HG03108 (cell line): ENCODE data around the gene S100P.

Experiments
- ATAC-seq: cut with Tn5 transposase; IDR thresholded peaks from one replicate; pipeline ENCODE4 v1.9.1; 2021; ENCODE audit warnings: moderate library complexity; ENCODE audit not compliant: unreplicated experiment

Gene S100P

DNA sequence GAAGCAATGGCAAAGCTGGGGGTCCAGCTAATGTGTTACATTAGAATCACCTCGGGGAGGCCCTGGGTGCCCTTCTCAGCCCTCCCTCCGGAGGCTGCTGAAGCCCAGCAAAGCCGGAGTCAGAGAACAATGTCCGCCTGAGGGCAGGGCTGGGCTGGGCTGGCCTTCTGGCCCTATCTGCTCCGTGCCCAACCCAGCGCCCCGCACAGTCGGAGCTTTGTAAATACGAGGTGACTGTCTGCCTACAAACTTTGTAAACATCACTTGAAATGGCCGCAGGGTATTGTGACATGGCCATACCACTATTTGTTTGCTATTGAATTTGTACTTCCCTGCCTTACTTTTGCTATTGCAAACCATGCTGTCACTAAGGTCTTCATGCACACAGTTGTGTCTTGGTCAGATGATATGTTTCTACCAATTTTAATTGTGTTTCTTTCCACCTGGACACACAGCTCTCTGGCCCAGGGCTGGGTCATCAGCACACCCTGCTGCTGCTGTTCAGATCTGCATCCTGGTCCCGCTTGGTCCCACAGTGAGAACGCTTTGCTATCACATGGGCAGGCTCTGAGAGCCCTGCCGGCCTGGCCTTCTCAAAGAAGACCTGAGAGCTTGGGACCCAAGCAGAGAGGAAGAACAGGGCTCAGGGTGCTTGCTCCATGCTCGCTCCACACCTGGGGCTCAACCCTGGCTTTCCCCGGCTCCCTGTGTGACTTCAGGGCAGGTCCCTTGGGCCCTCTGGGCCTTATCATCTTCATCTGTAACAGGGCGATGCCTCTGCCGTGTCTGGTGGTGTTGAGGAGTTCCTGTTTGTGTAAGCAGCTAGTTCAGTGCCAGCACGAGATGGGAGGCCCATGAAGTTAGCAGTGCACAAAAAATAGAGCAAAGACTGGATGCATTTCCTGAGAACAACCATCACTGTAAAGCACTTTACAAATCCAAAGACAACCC lies 2.3 kb downstream of the S100P start:
- ATAC-seq: no peak

DNA sequence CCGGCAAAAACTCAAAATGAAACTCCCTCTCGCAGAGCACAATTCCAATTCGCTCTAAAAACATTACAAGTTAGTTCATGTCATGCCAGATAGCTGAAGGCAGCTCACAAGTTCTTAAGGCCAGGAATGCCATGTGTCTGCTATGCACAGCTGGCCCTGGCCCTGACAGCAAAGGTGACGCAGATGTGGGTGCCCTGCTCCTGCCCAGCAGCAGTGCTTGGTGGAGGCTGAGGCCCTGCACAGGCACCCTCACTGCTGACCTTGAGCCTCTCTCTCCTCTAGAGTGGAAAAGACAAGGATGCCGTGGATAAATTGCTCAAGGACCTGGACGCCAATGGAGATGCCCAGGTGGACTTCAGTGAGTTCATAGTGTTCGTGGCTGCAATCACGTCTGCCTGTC lies 2.9 kb downstream of the S100P start:
- no peak for ATAC-seq

- no peak for ATAC-seq
These were observed 3.5 kb downstream of the S100P start for GRCh38 chr4:6697131-6697530.

DNA sequence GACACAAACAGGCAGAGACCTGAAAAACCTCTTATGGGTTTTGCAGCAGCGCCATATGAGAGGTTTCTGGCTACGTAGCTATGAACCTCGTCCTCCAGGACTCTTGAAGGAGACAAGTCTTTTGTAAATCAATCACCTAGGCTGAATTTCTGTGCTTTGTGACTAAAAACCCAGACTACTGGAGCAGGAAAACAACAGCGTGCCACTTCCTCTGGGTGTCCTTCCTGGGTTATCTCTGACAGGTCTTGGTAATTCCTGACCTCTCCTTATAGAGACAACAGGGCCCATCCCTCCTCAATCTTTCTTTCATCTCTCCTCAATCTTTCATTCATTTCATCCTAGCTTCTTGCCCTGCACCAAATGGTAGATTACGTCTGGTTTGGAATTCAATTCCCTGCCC lies 5.7 kb downstream of the S100P start:
- ATAC-seq: no peak

GRCh38 chr4:6699903-6700302 lies 6.2 kb downstream of the S100P start:
- no peak for ATAC-seq

- no peak for ATAC-seq
These were observed 7.7 kb downstream of the S100P start for GRCh38 chr4:6701371-6701770.

- ATAC-seq: no peak
These were observed 9.1 kb downstream of the S100P start for GRCh38 chr4:6702761-6703160.

- no peak for ATAC-seq
These were observed 10.1 kb downstream of the S100P start for GRCh38 chr4:6703786-6704185.

DNA sequence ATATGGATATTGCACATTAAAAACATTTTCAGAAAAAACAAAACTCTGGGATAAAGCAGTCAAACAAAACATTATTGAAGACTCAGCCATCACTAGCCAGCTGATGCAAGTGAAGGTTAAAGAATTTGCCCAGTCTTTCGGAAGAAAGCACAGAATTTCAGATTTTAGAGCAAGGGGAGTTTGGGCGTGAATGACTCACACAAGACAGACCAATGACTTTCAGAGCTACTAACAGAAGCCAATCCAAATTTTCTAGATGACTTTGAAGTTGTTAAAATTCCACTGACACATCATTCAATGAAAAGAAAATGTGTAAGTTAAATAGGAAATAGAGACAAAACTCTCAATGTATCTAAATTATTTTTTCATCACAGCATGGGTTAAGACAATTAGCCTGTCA lies 12.0 kb downstream of the S100P start:
- ATAC-seq: no peak

DNA sequence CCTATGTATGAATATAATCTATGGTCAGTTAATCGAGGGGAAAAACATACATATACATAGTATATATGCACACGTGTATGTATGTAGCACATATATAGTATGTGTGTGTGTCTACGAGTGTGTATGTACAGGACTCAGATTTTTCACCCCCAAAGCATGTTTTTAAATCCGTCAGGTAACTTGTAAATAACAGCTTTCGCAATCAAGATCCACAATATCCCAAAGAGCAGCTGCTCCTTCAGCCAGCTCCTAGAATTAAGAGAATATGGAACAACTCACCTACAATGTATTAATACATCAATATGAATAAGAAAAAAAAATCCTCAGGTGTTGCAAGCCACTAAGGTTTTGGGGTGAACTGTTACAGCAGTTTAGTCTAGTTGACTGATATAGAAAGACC lies 12.5 kb downstream of the S100P start:
- ATAC-seq: no peak

GRCh38 chr4:6709230-6710114 lies 15.8 kb downstream of the S100P start, which contains the start of gene MRFAP1L1:
Gene MRFAP1L1 (minus strand): TSS chr4:6709865. CDS start chr4:6709629, 236 bp downstream.
- peak; percentile 66 for ATAC-seq

DNA sequence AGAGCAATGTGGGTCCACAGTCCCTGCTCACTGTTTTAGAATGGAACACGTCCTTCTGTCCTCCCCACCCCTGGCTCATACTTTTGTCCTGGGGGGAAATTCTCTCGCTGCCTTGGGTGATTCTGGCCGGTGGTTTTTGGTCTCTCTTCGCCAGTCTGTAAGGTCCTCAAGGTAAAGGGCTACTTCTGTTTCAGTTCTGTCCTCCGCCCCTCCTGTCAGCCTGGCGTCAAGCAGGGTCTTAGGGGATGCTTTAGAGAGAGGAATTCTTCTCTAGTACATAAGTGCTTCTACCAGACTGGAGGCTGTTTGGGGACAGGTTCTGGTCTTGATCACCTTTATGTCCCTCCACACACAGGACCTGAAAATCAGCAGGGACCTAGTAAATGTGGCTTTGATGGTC lies 16.6 kb downstream of the S100P start:
- ATAC-seq: no peak

DNA sequence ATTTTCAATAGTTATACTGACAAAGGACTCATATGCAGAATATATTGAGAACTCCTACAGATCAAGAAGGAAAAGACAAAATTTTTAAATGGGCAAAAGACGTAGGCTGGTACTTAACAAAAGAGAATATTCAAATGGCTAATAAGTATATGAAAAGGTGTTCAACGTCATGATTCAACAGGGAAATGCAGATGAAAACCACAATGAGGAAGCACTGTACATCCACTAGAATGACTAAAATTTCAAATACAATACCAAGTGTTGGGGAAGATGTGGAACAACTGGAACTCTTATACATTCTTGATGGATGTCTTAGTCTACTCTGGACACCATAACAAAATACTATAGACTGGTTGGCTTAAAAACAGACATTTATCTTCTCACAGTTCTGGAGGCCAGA lies 17.3 kb downstream of the S100P start:
- no peak for ATAC-seq

- no peak for ATAC-seq
These were observed 21.3 kb downstream of the S100P start for GRCh38 chr4:6714954-6715353.

DNA sequence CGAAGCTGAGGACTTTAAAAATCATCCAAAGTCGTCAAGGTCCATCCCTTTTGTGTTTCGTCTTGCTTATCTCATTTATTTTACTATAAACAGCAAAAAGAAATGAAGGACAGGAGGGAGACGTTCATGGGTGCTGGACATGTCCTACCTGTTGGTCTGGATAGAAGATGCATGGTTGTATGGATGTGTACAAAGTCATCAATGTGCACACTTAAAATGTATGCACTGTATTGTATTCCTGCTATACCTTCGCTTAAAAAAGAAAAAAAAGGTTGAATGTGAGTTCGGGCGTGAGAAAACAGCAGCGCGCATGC lies 22.0 kb downstream of the S100P start:
- ATAC-seq: no peak

DNA sequence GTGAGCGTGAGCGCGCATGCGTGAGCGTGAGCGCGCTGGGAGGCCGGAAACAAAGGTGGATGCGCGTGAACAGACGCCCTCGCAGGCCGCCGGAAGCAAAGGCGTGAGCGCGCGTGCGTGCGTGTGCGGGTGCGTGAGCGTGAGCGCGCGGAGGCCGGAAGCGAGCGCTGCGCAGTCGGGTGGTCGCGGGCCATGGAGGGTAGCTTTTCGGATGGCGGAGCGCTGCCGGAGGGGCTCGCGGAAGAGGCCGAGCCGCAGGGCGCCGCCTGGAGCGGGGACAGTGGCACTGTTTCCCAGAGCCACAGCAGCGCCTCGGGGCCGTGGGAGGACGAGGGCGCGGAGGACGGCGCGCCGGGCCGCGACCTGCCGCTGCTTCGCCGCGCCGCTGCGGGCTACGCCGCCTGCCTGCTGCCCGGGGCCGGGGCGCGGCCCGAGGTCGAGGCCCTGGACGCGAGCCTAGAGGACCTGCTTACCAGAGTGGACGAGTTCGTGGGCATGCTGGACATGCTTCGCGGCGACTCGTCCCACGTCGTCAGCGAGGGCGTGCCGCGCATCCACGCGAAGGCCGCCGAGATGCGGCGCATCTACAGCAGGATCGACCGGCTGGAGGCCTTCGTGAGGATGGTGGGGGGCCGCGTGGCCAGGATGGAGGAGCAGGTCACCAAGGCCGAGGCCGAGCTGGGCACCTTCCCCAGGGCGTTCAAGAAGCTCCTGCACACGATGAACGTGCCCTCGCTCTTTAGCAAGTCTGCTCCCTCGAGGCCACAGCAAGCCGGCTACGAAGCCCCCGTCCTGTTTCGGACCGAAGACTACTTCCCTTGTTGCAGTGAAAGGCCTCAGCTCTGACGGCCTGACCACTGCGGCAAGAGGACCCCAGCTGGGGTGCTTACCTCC lies 22.6 kb downstream of the S100P start, which contains the start of gene BLOC1S4:
Gene BLOC1S4 (plus strand): TSS at position 157 of the 894 bp plus-strand sequence. CDS start 36 bp downstream, at position 193.
- ATAC-seq: peak; percentile 77

DNA sequence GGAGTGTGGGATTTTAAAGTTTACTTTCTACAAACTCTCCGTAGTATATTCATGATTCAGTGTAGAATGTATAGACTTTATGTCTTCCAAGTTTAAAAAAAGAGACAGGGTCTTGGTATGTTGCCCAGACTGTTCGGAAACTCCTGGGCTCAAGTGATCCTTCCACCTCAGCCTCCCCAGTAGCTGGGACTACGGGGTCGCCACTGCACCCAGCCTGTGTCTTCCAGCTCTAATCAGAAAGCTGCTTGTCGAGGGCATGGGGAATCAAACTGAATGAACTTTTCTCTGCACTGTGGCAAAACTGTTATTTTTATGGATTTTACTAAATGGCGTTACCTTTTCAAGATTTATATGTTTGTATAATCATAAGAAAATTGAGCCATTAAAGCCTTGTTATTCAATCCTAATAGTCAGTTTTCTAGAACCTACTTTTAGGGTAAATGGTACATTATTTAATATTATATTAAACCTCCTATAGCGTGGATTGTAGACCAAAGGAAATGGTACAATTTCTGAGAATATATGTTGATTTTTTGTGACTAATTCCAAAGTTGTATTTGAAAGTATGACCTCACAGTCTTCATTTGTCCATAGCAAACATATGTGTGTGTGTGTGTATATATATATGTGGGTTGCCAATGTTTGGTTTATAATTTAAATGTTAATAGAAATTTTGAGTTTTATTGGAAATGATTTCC lies 23.4 kb downstream of the S100P start:
- ATAC-seq: no peak

GRCh38 chr4:6718932-6719610 lies 25.4 kb downstream of the S100P start:
- ATAC-seq: no peak

- ATAC-seq: no peak
These were observed 26.0 kb downstream of the S100P start for GRCh38 chr4:6719611-6720179.
